Measurements from ENCODE around the gene SLC18B1. TPM values are rescaled to one million over a fixed set of nuclear protein-coding genes. Genes with fewer than 3 reads are reported as not detected.

The SLC18B1 gene
- total RNA-seq, 1 donor from 2014 or later: 4.5 TPM

DNA sequence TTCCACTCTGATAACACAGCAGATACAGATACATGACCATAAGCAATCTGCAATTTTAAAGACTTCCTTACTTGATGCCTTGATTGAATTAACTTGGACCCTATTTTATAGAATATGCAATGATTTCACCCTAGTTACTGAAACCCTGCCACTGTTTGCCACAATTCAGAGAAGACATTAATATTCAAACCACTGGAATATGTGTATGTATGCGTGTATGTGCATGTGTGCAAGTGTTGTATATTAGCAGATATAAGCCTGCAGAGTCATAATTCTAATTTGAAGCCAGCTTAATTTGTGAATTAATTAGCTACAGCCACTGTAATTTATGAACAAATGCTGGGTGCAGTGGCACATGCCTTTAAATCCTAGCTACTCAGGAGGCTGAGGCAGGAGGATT, 50.0 kb downstream of the SLC18B1 start:
- no peak for ATAC-seq
- no peak for DNase-seq (ENCODE audit: low spot score)

DNA sequence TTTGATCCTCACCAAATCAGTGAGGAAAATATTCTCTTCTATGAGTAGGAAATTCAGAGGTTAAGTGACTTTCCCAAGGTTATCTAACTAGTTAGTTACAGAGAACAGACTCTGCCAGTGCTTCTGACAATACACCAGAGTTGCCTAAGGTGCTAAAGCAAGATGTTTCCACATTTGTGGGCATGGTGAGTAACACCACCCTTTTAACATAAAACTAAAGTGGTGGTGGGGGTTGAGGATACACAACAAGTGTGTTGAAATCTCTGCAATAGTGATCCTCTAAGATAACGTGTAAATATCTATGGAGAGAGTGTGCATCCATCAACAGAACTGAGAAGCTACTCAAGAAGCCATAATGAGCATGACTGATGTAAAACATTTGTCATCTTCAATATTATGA, 52.4 kb downstream of the SLC18B1 start:
- DNase-seq (ENCODE audit: low spot score) (no peak), ATAC-seq (no peak)

DNA sequence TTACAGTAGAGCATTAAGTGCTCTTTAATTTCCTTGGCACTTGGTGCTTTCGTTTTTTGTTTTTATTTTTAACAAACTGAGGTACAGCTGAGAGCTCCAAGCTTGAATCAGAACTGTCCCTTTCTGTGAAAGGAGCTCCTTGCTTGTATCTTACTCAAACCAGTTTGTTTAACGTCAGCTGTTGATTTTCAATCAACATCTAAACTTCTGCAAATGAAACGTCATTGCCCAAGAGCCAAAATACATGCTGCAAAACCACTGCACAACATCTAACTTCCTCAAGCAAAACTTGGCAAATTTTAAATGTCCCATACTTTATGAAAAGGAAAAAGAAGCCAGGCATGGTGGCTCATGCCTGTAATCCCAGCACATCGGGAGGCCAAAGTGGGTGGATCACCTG, 55.9 kb downstream of the SLC18B1 start:
- DNase-seq (ENCODE audit: low spot score) (no peak), ATAC-seq (no peak)

DNA sequence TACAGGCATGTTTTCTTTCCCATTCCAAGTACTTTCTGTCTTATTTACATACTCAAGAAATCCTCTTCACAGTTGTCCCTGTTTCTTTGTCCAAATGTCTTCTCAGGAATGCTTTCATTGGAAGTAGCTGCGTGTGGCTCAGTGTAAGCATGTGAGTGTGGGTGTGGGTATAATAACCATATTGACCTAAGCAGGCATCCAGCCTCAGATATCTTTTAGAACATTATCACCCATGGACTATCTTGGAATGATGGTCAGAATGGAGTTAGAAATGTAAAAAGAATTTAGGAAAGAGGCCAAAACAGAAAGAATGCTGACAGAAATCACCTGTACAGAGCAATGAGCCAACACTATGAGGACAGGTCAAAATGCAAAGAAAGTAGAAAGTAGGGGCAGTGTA, 57.2 kb downstream of the SLC18B1 start:
- DNase-seq (ENCODE audit: low spot score): no peak
- no peak for ATAC-seq

DNA sequence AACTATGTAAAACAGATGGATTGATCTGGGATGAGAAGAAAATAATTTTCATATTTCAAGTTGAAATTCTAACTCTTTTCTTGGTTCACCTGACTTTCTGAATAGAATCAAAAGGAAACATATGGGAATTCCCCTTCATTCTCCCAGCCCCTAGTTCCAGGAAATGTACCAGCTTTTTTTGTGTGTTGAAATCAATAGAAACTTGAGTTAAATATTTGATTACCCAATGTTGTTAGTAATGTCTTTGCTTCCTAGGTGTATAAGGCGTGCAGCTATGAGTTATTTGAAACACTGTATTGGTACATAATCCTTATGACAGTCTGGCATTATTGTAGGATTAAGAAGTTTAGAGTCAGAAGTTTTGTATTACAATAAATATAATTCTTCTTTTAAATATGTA, 62.2 kb downstream of the SLC18B1 start:
- DNase-seq (ENCODE audit: low spot score) (no peak), ATAC-seq (peak; percentile 18)

DNA sequence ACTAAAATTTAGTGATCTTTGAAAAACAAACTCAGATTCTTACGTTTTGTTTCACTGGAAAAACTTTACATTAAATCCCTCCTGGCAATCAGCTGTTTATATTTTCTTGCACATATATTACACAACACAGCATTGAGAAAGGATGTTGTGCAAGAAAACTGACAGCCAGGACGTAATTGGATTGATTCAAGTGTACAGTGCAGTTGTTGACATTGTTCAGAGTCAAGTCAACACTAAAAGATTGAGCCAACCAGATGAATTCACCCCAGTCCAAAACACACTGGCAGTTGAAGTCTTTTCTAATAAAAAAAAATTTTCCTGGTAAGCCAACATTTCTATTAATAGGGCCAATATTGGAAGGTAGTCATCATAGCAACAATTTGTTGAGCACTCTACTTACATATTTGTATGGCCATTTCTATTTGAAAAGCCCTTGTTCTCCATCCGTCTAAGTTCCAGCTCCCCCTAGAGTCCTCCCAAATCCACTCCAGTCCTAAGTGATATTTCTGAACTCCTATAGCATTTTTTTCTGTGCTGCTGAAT, 63.7 kb downstream of the SLC18B1 start:
- DNase-seq (ENCODE audit: low spot score): no peak

DNA sequence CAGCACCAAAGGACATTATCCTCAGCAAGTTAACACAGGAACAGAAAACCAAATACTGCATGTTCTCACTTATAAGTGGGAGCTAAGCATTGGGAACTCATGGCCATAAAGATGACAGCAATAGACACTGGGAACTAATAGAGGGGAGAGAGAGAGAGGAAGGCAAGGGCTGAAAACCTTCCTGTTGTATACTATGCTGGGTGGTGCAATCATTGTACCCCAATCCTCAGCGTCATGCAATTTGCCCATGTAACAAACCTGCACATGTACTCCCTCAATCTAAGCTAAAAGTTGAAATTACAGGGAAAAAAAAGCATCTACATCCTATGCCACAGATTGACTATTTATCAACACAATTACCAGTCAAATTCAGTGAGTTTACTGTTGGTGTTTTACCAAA, 64.6 kb downstream of the SLC18B1 start:
- peak; percentile 61 for ATAC-seq
- DNase-seq (ENCODE audit: low spot score): no peak

More for the DNA sequence above, 63.7 kb downstream of the SLC18B1 start:
- ATAC-seq: peak; percentile 79

DNA sequence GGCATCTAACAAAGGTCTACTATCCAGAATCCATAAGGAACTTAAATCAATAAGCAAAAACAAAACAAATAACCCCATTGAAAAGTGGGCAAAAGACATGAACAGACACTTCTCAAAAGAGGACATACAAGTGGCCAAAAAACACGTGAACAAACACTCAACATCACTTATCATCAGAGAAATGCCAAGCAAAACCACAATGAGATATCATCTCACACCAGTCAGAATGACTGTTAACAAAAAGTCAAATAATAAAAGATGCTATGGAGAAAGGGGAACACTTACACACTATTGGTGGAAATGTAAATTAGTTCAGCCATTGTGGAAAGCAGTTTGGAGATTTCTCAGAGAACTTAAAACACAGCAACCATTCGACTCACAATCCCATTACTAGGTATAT, 65.2 kb downstream of the SLC18B1 start:
- ATAC-seq: no peak
- DNase-seq (ENCODE audit: low spot score): no peak

DNA sequence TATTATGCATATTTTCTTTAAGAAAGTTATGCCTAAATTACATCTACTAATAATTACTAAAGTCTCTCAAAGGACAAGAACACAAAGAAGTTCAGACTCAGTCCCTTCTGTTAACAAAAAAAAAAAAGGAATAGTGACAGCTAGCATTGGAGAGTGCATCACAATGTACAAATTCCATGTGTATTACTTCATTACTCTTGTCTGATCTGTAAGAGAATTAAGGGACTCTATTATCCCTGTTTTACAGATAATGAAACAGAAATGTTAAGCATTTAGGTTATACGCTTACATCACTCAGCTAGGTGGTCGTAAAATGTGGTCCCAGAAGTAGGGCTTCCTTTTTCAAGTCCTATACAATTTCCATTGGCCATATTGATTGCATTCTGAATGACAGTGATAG, 67.4 kb downstream of the SLC18B1 start:
- no peak for DNase-seq (ENCODE audit: low spot score)
- no peak for ATAC-seq

DNA sequence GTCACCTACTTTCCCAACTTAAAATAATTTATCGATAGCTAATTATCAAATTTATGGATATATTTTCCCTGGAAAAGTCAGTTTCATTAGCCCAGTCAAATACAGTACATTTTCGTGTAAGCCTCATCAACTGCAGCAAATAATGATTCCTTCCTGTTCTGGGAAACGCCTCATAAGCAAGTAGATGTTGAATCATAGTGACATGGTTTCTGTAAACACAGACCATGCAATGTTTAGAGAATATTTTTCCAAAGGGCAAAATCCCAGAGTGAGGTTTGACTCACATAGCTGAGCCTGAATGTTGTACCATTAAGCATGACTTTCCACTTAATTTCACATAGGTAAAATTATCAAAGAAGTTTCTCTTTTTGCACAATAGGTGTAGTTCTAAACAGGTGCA, 67.9 kb downstream of the SLC18B1 start:
- DNase-seq (ENCODE audit: low spot score) (no peak), ATAC-seq (peak; percentile 71)

DNA sequence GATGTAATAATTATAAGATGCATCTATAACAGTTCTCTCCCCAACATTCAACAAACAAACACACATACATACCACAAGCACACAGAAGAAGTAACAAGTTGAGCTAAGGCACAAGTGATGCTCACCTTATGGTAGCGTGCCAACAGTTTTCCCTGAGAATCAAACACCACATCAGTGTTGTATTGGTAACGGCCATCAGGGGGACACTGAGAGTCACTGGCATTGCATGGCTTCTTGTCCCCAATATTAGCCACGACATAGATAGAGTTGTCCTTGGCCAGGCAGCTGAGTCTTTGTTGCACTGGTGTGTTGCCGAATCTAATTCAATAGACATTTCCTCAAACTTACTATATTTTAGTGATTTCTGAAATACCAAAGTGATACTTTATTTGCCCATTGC, 69.8 kb downstream of the SLC18B1 start:
- ATAC-seq (peak; percentile 17), DNase-seq (ENCODE audit: low spot score) (no peak)

DNA sequence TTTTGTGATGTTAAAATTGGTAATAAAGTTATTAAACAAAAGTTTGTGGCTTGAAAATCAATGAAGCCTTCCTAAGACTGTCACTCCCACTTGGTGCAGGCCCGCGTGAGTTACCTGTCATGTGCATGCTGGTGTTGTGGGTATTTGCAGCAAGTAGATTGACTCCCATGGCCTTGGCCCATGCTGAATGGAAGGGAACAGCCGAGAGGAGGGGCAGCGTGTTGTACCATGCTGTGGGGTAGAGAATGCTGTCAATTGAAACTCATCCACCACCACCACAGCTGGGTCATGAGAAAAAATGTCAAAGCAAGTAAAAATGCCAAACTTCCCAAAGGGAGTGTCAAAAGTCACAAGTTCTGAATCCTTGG, 71.8 kb downstream of the SLC18B1 start:
- no peak for ATAC-seq
- DNase-seq (ENCODE audit: low spot score): no peak

DNA sequence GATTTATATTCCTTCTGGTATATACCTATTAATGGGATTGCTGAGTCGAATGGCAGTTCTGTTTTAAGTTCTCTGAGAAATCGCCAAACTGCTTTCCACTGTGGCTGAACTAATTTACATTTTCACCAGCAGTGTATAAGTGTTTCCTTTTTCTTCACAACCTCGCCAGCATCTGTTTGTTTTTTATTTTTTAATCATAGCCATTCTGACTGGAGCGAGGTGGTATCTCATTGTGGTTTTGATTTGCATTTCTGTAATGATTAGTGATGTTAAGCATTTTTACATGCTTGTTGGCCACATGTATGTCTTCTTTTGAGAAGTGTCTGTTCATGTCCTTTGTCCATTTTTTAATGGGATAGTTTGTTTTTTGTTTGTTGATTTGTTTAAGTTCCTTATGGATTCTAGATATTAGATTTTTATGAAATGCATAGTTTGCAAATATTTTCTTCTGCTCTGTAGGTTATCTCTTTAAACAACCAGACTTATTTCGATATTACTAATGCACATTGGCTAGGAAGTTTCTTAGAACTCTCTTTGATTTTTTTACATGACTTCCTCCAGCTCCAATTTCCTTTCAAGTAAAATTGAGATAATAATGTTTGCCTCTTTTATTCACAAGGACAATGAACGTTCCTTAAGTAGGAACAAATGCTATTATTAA, 72.4 kb downstream of the SLC18B1 start:
- DNase-seq (ENCODE audit: low spot score) (no peak), ATAC-seq (no peak)

DNA sequence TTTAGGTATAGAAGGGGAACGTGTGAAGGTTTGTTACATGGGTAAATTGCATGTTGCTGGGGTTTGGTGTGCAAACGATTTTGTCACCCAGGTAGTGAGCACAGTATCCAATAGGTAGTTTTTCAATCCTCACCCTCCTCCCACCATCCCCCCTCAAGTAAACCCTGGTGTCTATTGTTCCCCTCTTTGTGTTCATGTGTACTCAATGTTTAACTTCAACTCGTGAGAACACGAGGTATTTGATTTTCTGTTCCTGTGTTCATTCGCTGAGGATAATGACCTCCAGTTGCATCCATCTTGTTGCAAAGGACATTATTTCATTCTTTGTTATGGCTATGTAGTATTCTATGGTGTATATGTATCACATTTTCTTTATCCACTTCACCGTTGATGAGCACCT, 73.0 kb downstream of the SLC18B1 start:
- DNase-seq (ENCODE audit: low spot score): no peak

DNA sequence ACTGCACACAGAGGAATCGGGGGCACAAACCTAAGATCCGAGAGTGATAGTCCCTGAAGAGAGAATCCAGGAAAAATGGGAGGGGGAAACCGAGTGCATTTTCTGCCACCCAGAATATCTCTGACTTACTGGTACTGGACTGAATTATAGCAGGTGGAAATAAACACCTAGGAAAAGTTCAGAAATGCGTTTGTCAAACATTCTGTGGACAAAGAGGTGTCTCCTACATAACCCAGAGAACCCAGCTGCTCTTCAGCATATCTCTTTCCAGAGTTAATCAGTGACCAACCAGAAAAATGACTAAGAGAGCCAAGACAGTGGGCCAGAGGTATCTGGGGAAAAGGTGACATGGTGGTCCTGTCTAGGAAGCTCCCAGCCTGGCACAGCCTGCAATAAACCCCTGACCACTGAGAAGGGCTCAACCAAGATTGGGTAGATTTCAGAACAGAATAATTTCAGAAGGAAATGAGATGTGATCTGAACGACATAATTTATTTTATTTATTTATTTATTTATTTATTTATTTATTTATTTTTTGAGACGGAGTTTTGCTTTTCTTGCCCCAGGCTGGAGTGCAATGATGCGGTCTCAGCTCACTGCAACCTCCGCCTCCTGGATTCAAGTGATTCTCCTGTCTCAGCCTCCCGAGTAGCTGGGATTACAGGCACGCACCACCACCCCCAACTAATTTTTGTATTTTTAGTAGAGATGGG, 78.5 kb downstream of the SLC18B1 start:
- DNase-seq (ENCODE audit: low spot score) (no peak), ATAC-seq (peak; percentile 73)

More for the DNA sequence above, 73.0 kb downstream of the SLC18B1 start:
- no peak for ATAC-seq

Other genes starting within 250 kb of the SLC18B1 start
- gene TAAR8, start 246.0 kb downstream of the SLC18B1 start, total RNA-seq: not detected
- not detected for gene TAAR6, start 228.3 kb downstream of the SLC18B1 start, total RNA-seq
- gene TAAR5, start 208.9 kb downstream of the SLC18B1 start, total RNA-seq: not detected
- not detected for gene TAAR2, start 174.4 kb downstream of the SLC18B1 start, total RNA-seq
- gene TAAR1, start 139.5 kb downstream of the SLC18B1 start, total RNA-seq: not detected
- gene VNN1, start 84.6 kb downstream of the SLC18B1 start, total RNA-seq: 74.8 TPM
- 0.78 TPM for gene VNN2, start 40.7 kb downstream of the SLC18B1 start, total RNA-seq
- 384 TPM for gene RPS12, start 15.9 kb upstream of the SLC18B1 start, total RNA-seq